Endothelial cell of umbilical vein (primary cell): ENCODE measurements around the gene ENTREP1. TPM values are rescaled to one million over a fixed set of nuclear protein-coding genes. Genes with fewer than 3 reads are reported as not detected.
A peak's percentile ranks its signal among the peaks of the same experiment; 100 is the strongest.

Experiments used
- BruUV-seq: library from RNA; stranded (reverse); fragments of 400-500 nt; replicated peaks from 2 replicates; lab custom pipeline; 2021; lab: Mats Ljungman, UMichigan
- CTCF ChIA-PET: fragments of 300-600, 350-600 bp; sonication (Branson Sonifier 250); formaldehyde crosslinking; loops from one replicate; lab custom pipeline; 2021; ENCODE audit warnings: antibody characterized with exemption, inconsistent platforms; lab: Charles Lee
- POLR2A ChIA-PET: fragments of 300-600, 350-600 bp; sonication (Branson Sonifier 250); formaldehyde crosslinking; loops from one replicate; lab custom pipeline; 2021; ENCODE audit warnings: antibody characterized with exemption, inconsistent platforms; lab: Charles Lee
- DNase-seq: peaks from one replicate; pipeline ENCODE4 v3.0.0-alpha.2; 2011; ENCODE audit warnings: low read depth, low spot score
- FAIRE-seq: peaks from 2 replicates; lab custom pipeline; 2011; peaks lifted over from hg19 to GRCh38; lab: Jason Lieb, UNC
- H2AFZ ChIP-seq: 2 replicates; pipeline ENCODE4 v1.6.0; 2012; ENCODE audit warnings: low read depth, low read length, control low read depth, inconsistent platforms
- H3K27ac ChIP-seq: 2 replicates; pipeline ENCODE4 v1.5.1; 2011; ENCODE audit warnings: low read depth, mild to moderate bottlenecking, control low read depth, low read length, moderate library complexity; ENCODE audit not compliant: insufficient read depth
- H3K27me3 ChIP-seq, 2 experiments: 2 replicates each; pipeline versions ENCODE4 v1.6.0 to v1.6.1; 2011; ENCODE audit warnings: low read length in 2 of 2, mixed read lengths in 1 of 2; ENCODE audit not compliant: control insufficient read depth in 2 of 2, insufficient read depth in 2 of 2
- H3K36me3 ChIP-seq, 2 experiments: 2 replicates in 1 of 2; 3 replicates in 1 of 2; pipeline ENCODE4 v1.5.1; 2011; ENCODE audit warnings: low read length in 2 of 2, mild to moderate bottlenecking in 1 of 2, moderate library complexity in 1 of 2; ENCODE audit not compliant: control insufficient read depth in 2 of 2, insufficient read depth in 2 of 2; ENCODE audit errors: extremely low read depth in 1 of 2
- H3K4me1 ChIP-seq: 3 replicates; pipeline ENCODE4 v1.5.1; 2011; ENCODE audit warnings: mild to moderate bottlenecking, low read length; ENCODE audit not compliant: control insufficient read depth, insufficient read depth; ENCODE audit errors: extremely low read depth
- H3K4me2 ChIP-seq: 2 replicates; pipeline ENCODE4 v1.6.1; 2011; ENCODE audit warnings: low read length, control low read depth, mixed read lengths; ENCODE audit not compliant: insufficient read depth
- H3K4me3 ChIP-seq, 3 experiments: fragments of 200-600 bp in 1 of 3; sonication (generic), shearing (Covaris generic) in 1 of 3; replicated peaks in 1 of 3; 2 replicates each; pipeline ENCODE4 v1.5.1; 2011 to 2016; ENCODE audit warnings: control low read depth in 3 of 3, low read length in 3 of 3, mild to moderate bottlenecking in 2 of 3, inconsistent platforms in 1 of 3, low read depth in 1 of 3, moderate library complexity in 1 of 3; ENCODE audit not compliant: insufficient read depth in 1 of 3
- H3K79me2 ChIP-seq: 2 replicates; pipeline ENCODE4 v1.6.0; 2012; ENCODE audit warnings: low read length, inconsistent platforms; ENCODE audit not compliant: control insufficient read depth, insufficient read depth
- H3K9ac ChIP-seq: replicated peaks from 2 replicates; pipeline ENCODE3; 2011; ENCODE audit warnings: low read length, control low read depth; ENCODE audit not compliant: insufficient read depth; ENCODE audit errors: extremely low read depth
- H3K9me1 ChIP-seq: replicated peaks from 3 replicates; pipeline ENCODE4 v1.6.0; 2011; ENCODE audit warnings: mild to moderate bottlenecking, low read length; ENCODE audit not compliant: control insufficient read depth, insufficient read depth; ENCODE audit errors: extremely low read depth
- H3K9me3 ChIP-seq: replicated peaks from 2 replicates; pipeline ENCODE4 v1.5.1; 2012; ENCODE audit warnings: low read length, inconsistent platforms; ENCODE audit not compliant: control insufficient read depth, insufficient read depth
- H4K20me1 ChIP-seq: replicated peaks from 2 replicates; pipeline ENCODE3; 2011; ENCODE audit warnings: mild to moderate bottlenecking, low read length; ENCODE audit not compliant: control insufficient read depth, insufficient read depth; ENCODE audit errors: extremely low read depth
- EZH2 ChIP-seq: IDR thresholded peaks from 2 replicates; pipeline ENCODE4 v1.6.1; 2012; ENCODE audit warnings: borderline replicate concordance, low read depth, mild to moderate bottlenecking, moderate library complexity, low read length, inconsistent platforms; ENCODE audit not compliant: severe bottlenecking
- GATA2 ChIP-seq: IDR thresholded peaks from 2 replicates; pipeline ENCODE4 v1.7.0; 2011; ENCODE audit warnings: low read depth, mild to moderate bottlenecking, moderate library complexity, mixed read lengths, low read length; ENCODE audit not compliant: insufficient read length, insufficient read depth
- JUN ChIP-seq: IDR thresholded peaks from 2 replicates; pipeline ENCODE4 v1.6.1; 2011; ENCODE audit warnings: borderline replicate concordance, low read depth; ENCODE audit not compliant: insufficient read length, insufficient read depth
- MYC ChIP-seq: IDR thresholded peaks from one replicate; pipeline ENCODE4 v1.6.1; 2011; ENCODE audit warnings: mild to moderate bottlenecking, low read depth, low read length
- POLR2A ChIP-seq: IDR thresholded peaks from 2 replicates; pipeline ENCODE4 v1.6.1; 2012; ENCODE audit warnings: low read depth, mild to moderate bottlenecking, control low read depth, low read length
- POLR2AphosphoS5 ChIP-seq: IDR thresholded peaks from 2 replicates; pipeline ENCODE4 v1.6.1; 2012; ENCODE audit warnings: low read depth, mild to moderate bottlenecking, control low read depth, low read length, moderate library complexity; ENCODE audit not compliant: insufficient read depth
- dilution Hi-C: fragments of 300-500 bp; cut with MboI; formaldehyde crosslinking; loops from one replicate; pipeline ENCODE4 v1.15.0; 2019; ENCODE audit warnings: low sequenced_read_pairs; ENCODE audit not compliant: extremely low pct_ligation_motif_present
- intact Hi-C: fragments of 100-400 bp; cut with micrococcal nuclease; formaldehyde crosslinking; loops from one replicate; pipeline ENCODE4 v1.10.0; 2022
- polyA plus RNA-seq, 4 experiments: library from polyadenylated mRNA; depleted of rRNA in 3 of 4; stranded (reverse) in 3 of 4; unstranded in 1 of 4; fragments of >200 nt; gene quantifications; 2 replicates each; pipeline versions ENCODE4 v1.2.1 to v1.2.3, GENCODE V29; 2011 to 2012; ENCODE audit warnings: missing spikeins in 1 of 4
- total RNA-seq: library from RNA; stranded (reverse); gene quantifications from 2 replicates; pipeline ENCODE4 v1.2.3, GENCODE V29; 2021
- TF ChIP-seq, protein P1 (sequence below): IDR thresholded peaks from 2 replicates; pipeline ENCODE4 v1.6.1; 2011; ENCODE audit not compliant: insufficient read depth, insufficient read length
- TF ChIP-seq, protein P2 (sequence below), 2 donors: IDR thresholded peaks; 1 replicate in 1 of 2; 2 replicates in 1 of 2; pipeline ENCODE4 v1.5.1; 2011; ENCODE audit warnings: low read length in 2 of 2, mild to moderate bottlenecking in 2 of 2, moderate library complexity in 2 of 2, control low read depth in 1 of 2, inconsistent platforms in 1 of 2, low read depth in 1 of 2; ENCODE audit not compliant: insufficient read depth in 1 of 2; ENCODE audit errors: extremely low read depth in 1 of 2

Gene ENTREP1
- total and polyA plus RNA-seq, 2 donors (not counting 3 experiments of a cell fraction or from before 2014, with no cell fraction given), result 7.1 to 13.5 TPM

DNA sequence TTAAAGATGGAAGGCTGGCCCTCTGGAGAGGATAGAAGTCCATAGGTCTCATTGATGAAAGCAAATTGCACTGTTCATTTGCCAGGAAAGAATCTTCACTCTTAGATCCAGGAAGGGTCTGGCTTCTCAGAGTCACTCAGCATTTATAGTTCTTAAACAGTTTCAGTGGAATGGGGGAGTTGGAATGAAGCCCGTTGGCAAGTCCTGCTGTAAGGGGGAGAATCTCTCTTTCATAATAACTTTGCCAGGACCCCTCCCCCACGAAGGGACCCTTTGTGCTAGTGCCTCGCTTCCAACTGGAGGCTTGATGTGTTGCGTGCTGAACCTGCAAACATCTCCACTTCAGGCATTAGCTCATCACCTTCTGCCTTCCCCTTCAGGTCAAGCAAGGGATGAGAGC, 57.1 kb downstream of the ENTREP1 start:
- H3K4me1 ChIP-seq, result peaks cover 19% of the 10 kb centered on the region
- TF ChIP-seq EZH2 (no peak), GATA2 (no peak), POLR2A (no peak)
- no peaks in the 10 kb centered on the region for H3K79me2 ChIP-seq
- no peaks in the 10 kb centered on the region for H4K20me1 ChIP-seq
- no peak overlapping the region for H3K27ac ChIP-seq
- no peak overlapping the region for H3K4me2 ChIP-seq
- H3K9me3 ChIP-seq, result no peaks in the 10 kb centered on the region
- CTCF ChIA-PET, result interaction anchor here (1.2 to 1.3 kb wide), 2 partner anchors 11 to 16 kb away, joined by 3 to 5 read pairs; no protein-coding TSS in a partner anchor
- H3K9ac ChIP-seq, result no peak overlapping the region
- no peaks in the 10 kb centered on the region for H3K27me3 ChIP-seq
- H3K9me1 ChIP-seq, result no peaks in the 10 kb centered on the region
- no peak overlapping the region for H3K4me3 ChIP-seq
- peaks cover 0 to 2% of the 10 kb centered on the region in 2 experiments for H3K36me3 ChIP-seq
- dilution Hi-C loops, result no loop called here
- FAIRE-seq, result no peak
- DNase-seq, result no peak
- POLR2A ChIA-PET, result no interaction called here
- BruUV-seq, result no TSS peak
- intact Hi-C loops, result no loop called here
- no peak overlapping the region for H2AFZ ChIP-seq

DNA sequence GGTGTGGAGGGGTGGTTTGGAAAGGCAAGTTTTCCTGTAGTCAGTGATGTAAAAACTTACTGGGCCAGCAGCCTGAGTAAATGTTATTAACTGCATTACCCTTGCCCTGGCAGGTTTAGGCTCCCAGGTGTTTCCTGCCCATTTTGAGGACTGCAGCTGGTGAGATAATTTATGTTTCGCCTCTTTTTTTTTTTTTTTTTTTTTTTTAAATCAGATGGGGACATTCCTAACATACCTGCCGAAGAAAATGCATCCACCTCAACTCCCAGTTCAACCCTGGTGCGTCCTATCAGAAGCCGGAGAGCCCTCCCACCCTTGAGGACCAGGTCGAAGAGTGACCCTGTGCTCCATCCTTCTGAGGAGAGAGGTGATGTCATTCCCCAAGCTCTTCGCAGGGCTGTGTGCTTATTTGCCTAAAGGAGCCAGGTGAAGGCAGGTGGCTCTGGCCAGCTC, 60.6 kb downstream of the ENTREP1 start:
- Histone ChIP-seq H3K36me3 (peaks cover 0 to 2% of the 10 kb centered on the region in 2 experiments), H2AFZ (no peak overlapping the region), H3K9me1 (no peaks in the 10 kb centered on the region), H3K9ac (no peak overlapping the region), H3K4me3 (no peak overlapping the region), H3K27me3 (no peaks in the 10 kb centered on the region), H3K4me2 (no peak overlapping the region), H4K20me1 (no peaks in the 10 kb centered on the region), H3K79me2 (no peaks in the 10 kb centered on the region), H3K9me3 (no peaks in the 10 kb centered on the region), H3K27ac (no peak overlapping the region), H3K4me1 (no peaks in the 10 kb centered on the region)
- POLR2A ChIA-PET, result no interaction called here
- FAIRE-seq (no peak), DNase-seq (peak; percentile 90)
- BruUV-seq, result no TSS peak
- intact Hi-C loops, result loop anchor here (5.0 kb wide), 1 partner anchor 58 kb away; the partner anchor contains the start of gene ENTREP1
- CTCF ChIA-PET, result no interaction called here
- dilution Hi-C loops, result no loop called here
- TF ChIP-seq, protein P1, sequence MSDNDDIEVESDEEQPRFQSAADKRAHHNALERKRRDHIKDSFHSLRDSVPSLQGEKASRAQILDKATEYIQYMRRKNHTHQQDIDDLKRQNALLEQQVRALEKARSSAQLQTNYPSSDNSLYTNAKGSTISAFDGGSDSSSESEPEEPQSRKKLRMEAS, result no peak
- TF ChIP-seq JUN (no peak), MYC (no peak), GATA2 (no peak), POLR2AphosphoS5 (no peak)
- TF ChIP-seq, protein P2, sequence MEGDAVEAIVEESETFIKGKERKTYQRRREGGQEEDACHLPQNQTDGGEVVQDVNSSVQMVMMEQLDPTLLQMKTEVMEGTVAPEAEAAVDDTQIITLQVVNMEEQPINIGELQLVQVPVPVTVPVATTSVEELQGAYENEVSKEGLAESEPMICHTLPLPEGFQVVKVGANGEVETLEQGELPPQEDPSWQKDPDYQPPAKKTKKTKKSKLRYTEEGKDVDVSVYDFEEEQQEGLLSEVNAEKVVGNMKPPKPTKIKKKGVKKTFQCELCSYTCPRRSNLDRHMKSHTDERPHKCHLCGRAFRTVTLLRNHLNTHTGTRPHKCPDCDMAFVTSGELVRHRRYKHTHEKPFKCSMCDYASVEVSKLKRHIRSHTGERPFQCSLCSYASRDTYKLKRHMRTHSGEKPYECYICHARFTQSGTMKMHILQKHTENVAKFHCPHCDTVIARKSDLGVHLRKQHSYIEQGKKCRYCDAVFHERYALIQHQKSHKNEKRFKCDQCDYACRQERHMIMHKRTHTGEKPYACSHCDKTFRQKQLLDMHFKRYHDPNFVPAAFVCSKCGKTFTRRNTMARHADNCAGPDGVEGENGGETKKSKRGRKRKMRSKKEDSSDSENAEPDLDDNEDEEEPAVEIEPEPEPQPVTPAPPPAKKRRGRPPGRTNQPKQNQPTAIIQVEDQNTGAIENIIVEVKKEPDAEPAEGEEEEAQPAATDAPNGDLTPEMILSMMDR (IDR thresholded peaks at IDR 0.05; ENCODE audit: extremely low read depth in 1 of 2, insufficient read depth in 1 of 2, low read depth in 1 of 2, low read length in 2 of 2), result no peak
